A204.1 (cell line): Measurements from ENCODE around the gene RBMX2.

Source experiments
- FAIRE-seq: peaks from 2 replicates; lab custom pipeline; 2012; peaks lifted over from hg19 to GRCh38; lab: Jason Lieb, UNC

The RBMX2 gene

DNA sequence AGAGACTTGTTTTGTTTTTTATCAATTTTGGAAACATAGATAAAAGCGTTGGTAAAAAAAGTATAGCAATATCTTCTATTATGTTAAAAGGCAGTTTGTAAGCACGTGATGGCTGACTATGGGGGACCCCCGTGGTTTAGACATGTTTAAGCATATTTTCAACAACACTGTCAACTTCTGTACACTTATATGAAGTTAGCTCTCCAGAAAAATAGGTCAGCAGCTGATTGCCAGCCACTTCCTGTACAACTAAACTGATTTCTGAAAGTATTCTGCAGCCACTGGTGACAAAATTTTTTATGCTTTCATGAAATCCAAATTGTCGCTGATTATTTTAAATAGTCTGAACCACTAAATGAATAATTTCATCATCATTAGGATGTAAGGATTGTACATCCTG is 45.2 kb downstream of the RBMX2 start:
- no peak for FAIRE-seq
